Skeletal muscle cell (primary cell): ENCODE measurements around the gene CMSS1.
A peak's percentile ranks its signal among the peaks of the same experiment; 100 is the strongest.

Source experiments
- DNase-seq: peaks from one replicate; pipeline ENCODE4 v3.0.0-alpha.2; 2010; ENCODE audit warnings: low read depth
- H3K4me3 ChIP-seq: 2 replicates; pipeline ENCODE4 v1.5.1; 2011; ENCODE audit warnings: low read depth, mild to moderate bottlenecking, control low read depth, low read length, moderate library complexity

The CMSS1 gene

DNA sequence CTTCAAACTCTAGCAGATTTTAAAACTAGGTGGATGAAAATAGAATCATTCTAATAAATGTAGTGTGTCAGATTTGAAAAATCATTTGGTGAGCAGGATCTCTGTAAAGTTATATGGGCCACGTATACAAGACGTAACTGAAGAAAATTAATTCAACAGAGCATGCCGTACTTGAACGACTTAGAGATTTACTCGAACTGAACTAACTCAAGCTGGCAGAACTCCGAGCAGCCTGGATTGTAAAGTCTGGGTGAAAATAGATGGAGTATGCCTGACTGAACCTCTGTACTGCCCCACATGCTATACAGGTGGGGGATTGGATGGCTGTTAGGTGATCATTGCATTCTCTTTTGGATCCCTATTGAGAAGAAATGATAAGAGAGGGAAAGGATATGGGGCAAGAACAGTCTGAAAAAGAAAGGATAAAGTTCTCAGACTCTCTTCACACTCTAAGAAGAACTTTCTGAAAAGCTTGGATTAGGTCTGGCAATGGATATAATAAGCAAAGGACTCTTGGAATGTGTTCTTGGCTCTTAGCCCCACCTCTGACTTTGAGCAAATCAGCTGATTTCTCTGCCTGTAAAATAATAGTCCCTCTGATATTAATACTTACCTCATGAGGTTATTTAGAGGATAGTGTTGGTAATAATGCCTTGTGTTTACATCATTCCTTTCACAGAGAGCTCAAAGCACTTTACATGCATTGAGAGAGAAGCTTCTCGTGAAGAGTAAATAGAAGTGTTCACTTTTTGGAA, 149.2 kb downstream of the CMSS1 start:
- H3K4me3 ChIP-seq, result no peak overlapping the region
- DNase-seq, result peak; percentile 40

DNA sequence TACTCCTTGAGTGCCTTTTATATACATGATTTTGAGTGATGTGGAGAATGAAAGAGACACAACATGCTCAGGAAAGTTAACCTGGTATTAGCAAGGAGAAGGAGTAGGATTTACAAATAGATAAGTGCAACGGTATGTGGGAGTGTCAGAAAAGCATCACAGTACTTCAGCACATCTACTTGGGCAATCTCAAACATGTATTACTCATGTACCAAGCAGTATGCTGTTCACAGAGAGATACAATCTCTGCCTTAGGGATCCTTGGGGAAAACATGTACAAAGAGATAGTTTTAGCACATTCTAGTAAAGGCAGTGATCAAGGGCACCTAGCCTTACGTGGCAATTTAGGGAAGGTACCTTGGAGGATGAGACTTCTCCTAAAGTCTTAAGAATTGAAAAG, 150.1 kb downstream of the CMSS1 start:
- no peak overlapping the region for H3K4me3 ChIP-seq
- DNase-seq, result peak; percentile 79

- DNase-seq, result no peak
- H3K4me3 ChIP-seq, result no peak overlapping the region
Observed at GRCh38 chr3:99969136-99969535, 151.5 kb downstream of the CMSS1 start.

- H3K4me3 ChIP-seq, result no peak overlapping the region
- no peak for DNase-seq
Observed at GRCh38 chr3:99970198-99970597, 152.5 kb downstream of the CMSS1 start.

DNA sequence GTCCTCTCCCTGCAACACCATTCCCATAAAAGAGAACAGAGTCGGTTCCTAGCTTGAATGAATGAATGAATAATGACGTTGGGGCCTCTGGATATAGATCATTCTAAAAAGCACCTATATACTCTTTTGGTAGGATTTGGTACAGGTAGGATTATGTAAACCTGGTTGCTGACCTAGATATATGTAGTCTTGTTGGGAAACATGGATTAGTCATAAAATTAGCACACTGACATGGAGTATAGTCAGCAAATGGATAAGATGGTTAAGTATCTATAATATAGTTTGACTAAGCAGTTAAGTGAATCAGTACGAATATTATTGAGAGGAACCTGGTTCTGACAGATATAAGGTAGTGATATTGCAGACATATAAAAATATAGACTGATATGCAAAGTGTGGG, 154.1 kb downstream of the CMSS1 start:
- no peak overlapping the region for H3K4me3 ChIP-seq

DNA sequence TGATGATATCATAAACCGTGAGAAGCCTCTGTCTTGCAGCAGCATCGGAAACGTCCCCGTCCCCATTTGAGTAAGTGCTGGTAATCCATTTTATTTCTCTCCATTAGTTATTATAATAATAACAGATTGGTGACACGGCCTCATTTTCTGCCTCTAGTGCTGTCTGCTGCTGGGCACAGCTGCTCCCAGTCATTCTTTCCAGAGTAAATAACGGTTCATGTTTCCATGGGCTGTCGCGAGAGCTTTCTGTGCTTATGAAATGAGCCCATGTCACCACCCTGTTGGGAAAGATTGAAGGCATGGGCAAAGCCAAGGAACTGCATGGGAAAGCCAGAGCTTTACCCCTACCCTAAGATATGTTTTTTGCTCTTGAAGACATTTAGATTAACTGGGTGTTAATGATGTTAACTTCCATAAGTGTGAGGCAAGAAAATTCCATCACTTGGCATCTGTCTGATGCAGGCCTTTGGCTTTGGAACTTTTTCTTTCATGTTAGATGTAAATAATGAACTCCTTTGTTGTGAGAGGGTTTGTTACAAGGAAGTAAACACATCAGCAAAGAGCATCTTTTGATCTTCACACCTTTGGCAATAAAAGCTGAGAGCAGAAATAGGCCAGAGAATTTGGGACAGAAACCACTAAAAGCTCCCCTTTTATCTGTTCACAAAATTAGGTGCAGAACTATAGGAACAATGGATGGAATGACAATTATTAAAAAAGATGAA, 154.9 kb downstream of the CMSS1 start:
- DNase-seq, result no peak
- H3K4me3 ChIP-seq, result no peak overlapping the region

More for the DNA sequence above, 154.1 kb downstream of the CMSS1 start:
- no peak for DNase-seq

GRCh38 chr3:99974989-99975388, 157.3 kb downstream of the CMSS1 start:
- no peak for DNase-seq
- H3K4me3 ChIP-seq, result no peak overlapping the region

DNA sequence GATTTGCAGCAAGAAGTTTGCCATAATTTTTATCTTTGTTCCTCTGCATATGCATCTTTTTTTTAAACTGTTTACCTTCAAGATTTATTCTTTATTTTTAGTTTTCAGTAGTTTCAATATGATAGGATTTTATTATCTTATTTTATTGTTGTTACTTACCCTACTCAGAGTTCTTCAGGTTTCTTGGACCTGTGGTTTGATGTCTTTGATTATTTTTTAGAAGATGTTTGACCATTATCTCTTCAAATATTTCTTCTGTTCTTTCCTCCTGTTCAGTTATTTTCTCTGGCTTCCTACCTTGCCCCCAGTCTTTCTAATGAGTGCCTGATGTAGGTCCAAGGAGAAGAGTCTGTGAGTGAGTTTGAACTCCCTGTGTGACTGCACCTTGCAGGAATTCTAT, 158.9 kb downstream of the CMSS1 start:
- DNase-seq, result no peak
- H3K4me3 ChIP-seq, result no peak overlapping the region

DNA sequence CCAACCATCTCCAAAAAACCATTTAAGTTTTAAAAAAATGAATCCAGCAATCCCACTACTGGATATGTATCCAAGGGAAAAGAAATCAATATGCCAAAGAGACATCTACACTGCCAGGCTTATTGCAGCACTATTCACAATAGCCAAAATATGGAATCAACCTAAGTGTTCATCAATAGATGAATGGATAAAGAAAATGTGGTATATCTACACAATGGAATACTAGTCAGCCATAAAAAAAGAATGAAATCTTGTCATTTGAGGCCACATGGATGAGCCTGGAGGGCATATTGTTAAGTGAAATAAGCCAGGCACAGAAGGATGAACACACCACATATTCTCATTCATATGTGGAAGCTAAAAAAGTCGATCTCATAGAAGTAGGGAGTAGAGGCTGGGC, 160.6 kb downstream of the CMSS1 start:
- no peak for DNase-seq
- no peak overlapping the region for H3K4me3 ChIP-seq

DNA sequence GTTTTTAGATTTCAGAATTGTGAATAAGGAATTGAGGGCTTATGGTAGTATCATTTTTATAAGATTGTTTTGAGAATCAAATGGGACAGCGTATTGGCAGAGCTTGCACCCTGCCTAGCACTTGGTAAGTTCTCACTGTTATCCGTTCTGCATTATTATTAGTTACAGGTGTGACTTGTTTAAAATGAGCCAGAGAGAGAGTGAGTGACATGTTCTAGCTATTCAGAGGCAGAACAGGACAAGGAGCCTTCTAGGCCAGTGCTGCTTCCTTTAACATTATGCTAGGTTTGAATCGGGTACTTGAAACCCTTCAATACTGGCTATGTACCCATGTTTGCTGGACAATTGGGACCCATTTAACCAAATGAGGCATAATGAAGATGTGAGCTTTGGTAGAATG, 162.9 kb downstream of the CMSS1 start:
- no peak overlapping the region for H3K4me3 ChIP-seq
- DNase-seq, result no peak

GRCh38 chr3:99981138-99981537, 163.5 kb downstream of the CMSS1 start:
- DNase-seq, result no peak
- no peak overlapping the region for H3K4me3 ChIP-seq

GRCh38 chr3:99982650-99983049, 165.0 kb downstream of the CMSS1 start:
- no peak overlapping the region for H3K4me3 ChIP-seq
- no peak for DNase-seq

DNA sequence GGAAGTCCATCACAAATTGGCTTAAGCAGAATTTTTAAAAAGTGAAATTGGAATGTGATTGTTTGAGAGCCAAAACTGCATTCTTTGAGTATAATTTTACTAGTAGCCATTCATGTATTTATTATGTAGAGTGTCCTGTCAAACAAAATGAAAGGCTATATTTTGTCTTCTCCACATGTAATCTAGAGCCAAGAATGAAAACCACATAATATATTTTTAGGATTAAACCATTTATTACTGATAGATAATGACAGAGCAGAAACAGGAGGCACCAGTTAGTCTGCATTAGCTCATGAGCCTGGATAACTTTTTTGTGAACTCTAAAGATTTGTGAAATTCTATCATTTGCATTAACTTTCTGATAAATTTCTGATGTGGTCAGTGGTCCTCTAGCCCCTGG, 166.5 kb downstream of the CMSS1 start:
- no peak overlapping the region for H3K4me3 ChIP-seq
- no peak for DNase-seq

DNA sequence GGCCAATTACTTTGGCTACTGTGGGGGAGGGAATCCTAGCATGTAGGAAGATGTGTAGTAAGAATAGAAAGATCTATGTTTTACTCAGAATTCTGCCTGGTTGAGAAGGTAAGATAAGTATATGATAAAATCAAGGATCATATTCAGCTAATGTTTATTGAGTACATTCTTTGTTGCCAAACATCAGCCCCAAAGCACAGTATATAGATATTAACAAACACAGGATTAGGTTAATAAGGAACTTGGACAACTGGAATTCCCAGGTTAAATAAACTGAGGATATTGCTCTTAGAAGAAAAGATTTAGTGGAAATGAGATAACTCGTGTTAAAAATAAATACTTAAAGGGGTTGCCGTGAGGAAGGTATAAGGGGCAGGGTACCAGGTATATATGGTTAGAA, 167.0 kb downstream of the CMSS1 start:
- H3K4me3 ChIP-seq, result no peak overlapping the region
- no peak for DNase-seq

DNA sequence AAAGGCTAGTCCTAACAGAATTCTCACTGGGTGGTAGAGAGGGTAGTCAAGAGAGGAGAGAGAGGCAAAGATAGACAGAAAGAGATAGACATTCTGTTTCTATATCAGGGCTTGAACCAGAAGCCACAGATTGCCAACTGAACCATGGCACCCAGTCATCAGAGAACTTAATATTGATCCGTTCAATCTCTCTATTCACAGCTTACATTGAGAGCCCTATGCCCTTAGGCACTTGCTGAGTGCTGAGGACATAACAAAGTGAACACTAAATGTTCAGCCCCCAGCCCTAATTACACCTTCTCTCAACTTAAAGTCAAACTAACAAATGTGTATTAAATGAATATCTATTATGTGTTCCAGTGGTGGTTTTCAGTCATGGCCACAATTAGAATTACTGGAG, 172.5 kb downstream of the CMSS1 start:
- no peak for DNase-seq

GRCh38 chr3:99997293-99997692, 179.6 kb downstream of the CMSS1 start:
- no peak for DNase-seq
- H3K4me3 ChIP-seq, result no peak overlapping the region

More for the DNA sequence above, 172.5 kb downstream of the CMSS1 start:
- no peak overlapping the region for H3K4me3 ChIP-seq

DNA sequence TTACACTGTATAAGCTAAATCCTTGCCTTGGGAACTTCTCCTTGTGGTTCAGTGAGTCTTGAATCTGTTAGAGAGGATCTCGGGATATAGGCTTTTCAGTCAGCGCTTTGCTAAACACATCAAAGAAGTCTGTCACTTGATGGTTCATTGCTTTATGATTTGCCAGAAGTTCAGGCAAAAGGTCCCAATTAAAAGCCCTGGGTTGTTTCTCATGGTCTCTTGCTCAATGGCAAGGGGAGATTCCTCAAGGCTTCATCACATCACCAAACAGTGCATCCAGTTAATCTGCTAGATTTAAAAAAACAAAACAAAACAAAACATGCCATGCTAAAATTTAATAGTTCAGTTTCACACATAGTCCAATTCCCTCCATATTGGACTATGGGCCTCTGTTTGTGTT, 181.9 kb downstream of the CMSS1 start:
- DNase-seq, result peak; percentile 61
- no peak overlapping the region for H3K4me3 ChIP-seq

DNA sequence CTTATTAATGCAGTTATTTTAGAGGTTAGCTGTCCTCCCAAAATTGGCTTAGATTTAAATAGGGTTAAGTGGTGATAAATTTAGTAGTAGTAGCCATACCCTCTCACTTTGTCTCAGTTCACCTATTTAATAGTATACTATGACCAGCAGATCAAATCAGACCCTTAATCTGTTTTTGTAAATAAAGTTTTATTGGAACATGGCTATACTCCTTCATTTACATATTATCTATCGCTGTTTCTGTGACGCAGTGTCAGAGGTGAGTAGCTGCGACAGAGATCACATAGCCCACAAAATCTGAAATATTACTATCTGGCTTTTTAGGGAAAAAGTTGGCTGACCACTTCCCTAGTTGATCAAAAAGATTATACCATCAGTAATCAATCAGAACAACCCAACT, 183.4 kb downstream of the CMSS1 start:
- no peak overlapping the region for H3K4me3 ChIP-seq

GRCh38 chr3:100001526-100002270, 184.0 kb downstream of the CMSS1 start:
- no peak for DNase-seq
- no peak overlapping the region for H3K4me3 ChIP-seq

More for the DNA sequence above, 183.4 kb downstream of the CMSS1 start:
- no peak for DNase-seq

GRCh38 chr3:100002599-100003350, 185.1 kb downstream of the CMSS1 start:
- DNase-seq, result peak; percentile 90
- H3K4me3 ChIP-seq, result no peak overlapping the region
